GM12872 (cell line): Measurements from ENCODE around the gene C2orf42.

Source experiments
- CTCF ChIP-seq: IDR thresholded peaks from 3 replicates; pipeline ENCODE4 v1.5.1; 2011; ENCODE audit warnings: low read depth, mild to moderate bottlenecking, low read length, moderate library complexity; ENCODE audit not compliant: insufficient read depth

Gene C2orf42

DNA sequence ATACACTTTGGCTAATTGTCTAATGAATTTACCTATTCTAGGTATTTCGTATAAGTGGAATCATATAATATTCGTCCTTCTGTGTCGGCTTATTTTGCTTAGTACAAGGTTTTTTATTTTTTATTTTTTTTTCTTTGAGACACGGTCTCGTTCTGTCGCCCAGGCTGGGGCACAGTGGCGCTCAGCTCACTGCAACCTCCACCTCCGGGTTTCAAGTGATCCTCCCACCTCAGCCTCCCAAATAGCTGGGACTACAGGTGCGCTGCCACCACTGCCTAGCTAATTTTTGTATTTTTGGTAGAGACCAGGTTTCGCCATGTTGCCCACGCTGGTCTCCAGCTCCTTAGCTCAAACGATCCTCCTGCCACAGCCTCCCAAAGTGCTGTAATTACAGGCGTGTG lies 65.3 kb downstream of the C2orf42 start:
- TF ChIP-seq CTCF = no peak

DNA sequence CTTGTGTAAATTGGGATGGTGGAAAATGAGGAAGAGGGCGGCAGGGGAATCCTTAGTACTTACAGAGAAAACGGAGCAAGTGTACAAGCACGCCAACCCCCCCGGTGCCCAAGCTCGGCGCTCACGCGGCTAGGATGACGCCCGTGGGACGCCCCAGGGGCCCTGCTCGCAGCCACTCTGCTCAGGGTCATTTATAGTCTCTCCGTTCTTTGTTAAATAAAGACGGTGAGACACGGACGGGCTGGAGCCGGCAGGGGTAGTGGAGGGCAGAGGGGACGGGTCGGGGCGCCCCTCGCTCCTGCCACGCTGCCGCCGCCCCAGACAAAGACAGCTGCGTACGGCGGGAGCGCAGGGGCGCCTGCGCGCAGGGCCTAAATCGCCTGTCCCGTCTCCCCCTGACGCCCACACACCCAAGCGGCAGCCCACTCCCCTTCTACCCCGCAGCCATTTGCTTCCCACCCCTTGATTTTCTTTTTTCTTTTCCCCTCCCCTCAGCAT lies 65.8 kb downstream of the C2orf42 start:
- no peak for TF ChIP-seq CTCF

GRCh38 chr2:70123829-70124116 lies 67.0 kb downstream of the C2orf42 start:
- TF ChIP-seq CTCF = no peak

GRCh38 chr2:70123051-70123828 lies 67.6 kb downstream of the C2orf42 start:
- no peak for TF ChIP-seq CTCF

DNA sequence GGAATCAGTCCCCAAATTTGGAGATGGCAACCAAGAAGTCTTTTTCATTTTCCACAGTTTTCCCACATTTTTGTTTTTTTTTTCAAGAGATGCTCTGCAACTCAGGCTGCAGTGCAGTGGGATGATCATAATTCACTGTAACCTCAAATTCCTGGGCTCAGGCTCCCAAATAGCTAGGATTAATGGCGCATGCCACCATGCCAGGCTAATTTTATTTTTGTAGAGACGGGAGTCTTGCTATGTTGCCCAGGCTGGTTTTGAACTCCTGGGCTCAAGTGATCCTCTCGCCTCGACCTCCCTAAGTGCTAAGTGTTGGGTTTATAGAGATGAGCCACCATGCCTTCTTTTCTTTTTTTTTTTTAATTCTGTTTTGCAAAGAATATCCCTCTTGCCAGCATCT lies 68.3 kb downstream of the C2orf42 start:
- TF ChIP-seq CTCF = no peak

DNA sequence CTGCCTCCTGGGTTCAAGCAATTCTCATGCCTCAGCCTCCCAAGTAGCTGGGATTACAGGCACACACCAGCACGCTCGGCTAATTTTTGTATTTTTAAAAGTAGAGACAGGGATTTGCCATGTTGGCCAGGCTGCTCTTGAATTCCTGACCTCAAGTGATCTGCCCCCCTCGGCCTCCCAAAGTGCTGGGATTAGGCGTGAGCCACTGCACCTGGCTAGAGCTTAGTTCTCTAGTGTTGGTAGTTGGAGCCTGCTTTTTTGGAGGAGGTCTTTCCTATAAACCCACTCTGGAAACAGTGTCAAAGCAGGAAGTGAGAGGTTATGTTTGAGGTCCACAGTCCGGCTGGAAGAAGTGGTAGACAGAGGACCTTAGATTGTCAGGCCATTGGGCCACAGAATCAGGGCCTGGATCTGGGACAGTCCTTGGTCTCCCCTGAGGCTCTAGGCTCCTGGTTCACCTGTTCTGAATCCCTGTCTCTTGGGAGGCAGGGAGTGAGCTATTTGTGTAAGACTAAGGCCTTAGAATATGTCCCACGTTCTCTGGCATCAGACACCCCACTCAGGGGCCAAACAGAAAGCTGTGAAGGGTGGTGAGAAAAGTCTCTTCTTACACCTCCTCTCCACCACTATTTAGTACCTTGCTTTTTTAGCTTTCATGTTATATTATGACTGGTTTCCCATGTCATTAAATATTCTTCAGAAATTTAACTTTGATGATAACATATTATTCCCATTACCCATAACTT lies 69.0 kb downstream of the C2orf42 start:
- no peak for TF ChIP-seq CTCF

- no peak for TF ChIP-seq CTCF
Measured at GRCh38 chr2:70118798-70119454, 71.9 kb downstream of the C2orf42 start.
